ENCODE results near the gene ERBB2. TPM values are rescaled to one million over a fixed set of nuclear protein-coding genes. Genes with fewer than 3 reads are reported as not detected.

Gene ERBB2
- total and polyA plus RNA-seq, 2 of the 4 experiments (the other 2 are of a cell fraction), result 28.7 to 33.3 TPM

- WGBS, 2 experiments (ENCODE audit: extremely low coverage in 2 of 2, insufficient read length in 1 of 2), result no CpG with 5 or more reads among the region's 2 CpGs
- no peak overlapping the region for H3K4ac ChIP-seq (ENCODE audit: low read depth, low read length)
- H3K14ac ChIP-seq (replicated peaks; ENCODE audit: low read depth, low read length), result no peak overlapping the region
- CTCF ChIA-PET, result interaction anchor here (0.9 to 1.7 kb wide), 3 partner anchors 25 to 45 kb away, joined by 3 to 4 read pairs (median 3); no protein-coding TSS in a partner anchor
- H2BK5ac ChIP-seq (ENCODE audit: low read depth, low read length, poor library complexity, severe bottlenecking), result no peak overlapping the region
- H2BK20ac ChIP-seq (ENCODE audit: low read depth, low read length), result no peak overlapping the region
- H3K79me1 ChIP-seq (ENCODE audit: low read depth in 1 of 2, low read length in 2 of 2), result no peaks in the 10 kb centered on the region
- H4K20me1 ChIP-seq (ENCODE audit: insufficient read depth, low read length), result no peaks in the 10 kb centered on the region; the same call in none of the 2 replicates
- H3K27me3 ChIP-seq (ENCODE audit: control insufficient read depth, insufficient read depth, low read length), result peaks cover 34% of the 10 kb centered on the region
- H2AFZ ChIP-seq (replicated peaks; ENCODE audit: low read length, poor library complexity), result no peak overlapping the region
- H3K23ac ChIP-seq (ENCODE audit: low read depth, low read length), result no peak overlapping the region
- dilution Hi-C loops (cut with HindIII; ENCODE audit: low sequenced_read_pairs, unreplicated experiment) (no loop called here), intact Hi-C loops (cut with micrococcal nuclease) (no loop called here), in situ Hi-C loops (cut with MboI; ENCODE audit: low sequenced_read_pairs) (no loop called here)
- POLR2A ChIA-PET (ENCODE audit: unreplicated experiment), result no interaction called here
- H2AK9ac ChIP-seq (replicated peaks; ENCODE audit: low read depth, low read length, poor library complexity), result peak overlapping the region; percentile 24
- H3K4me1 ChIP-seq (ENCODE audit: control insufficient read depth, insufficient read depth, low read length), result peaks cover 7% of the 10 kb centered on the region; the same call in 1 of the 2 replicates
- H3K27ac ChIP-seq (ENCODE audit: insufficient read depth, low read length), result no peak overlapping the region
- DNase-seq (no peak), ATAC-seq (ENCODE audit: low read depth) (no peak)
- H3K56ac ChIP-seq (ENCODE audit: extremely low read depth, insufficient read depth, low read length), result no peak overlapping the region
- TF ChIP-seq BHLHE40 (IDR thresholded peaks at IDR 0.05; ENCODE audit: low read depth, low read length) (no peak), RCOR1 (IDR thresholded peaks at IDR 0.05; ENCODE audit: insufficient replicate concordance, low read length) (no peak), RFX5 (IDR thresholded peaks at IDR 0.05; ENCODE audit: low read depth, low read length) (no peak), MAZ (IDR thresholded peaks at IDR 0.05; ENCODE audit: borderline replicate concordance, low read depth, low read length) (no peak), CHD1 (IDR thresholded peaks at IDR 0.05; ENCODE audit: low read depth, low read length) (no peak)
- peaks cover 10% of the 10 kb centered on the region for H3K36me3 ChIP-seq (ENCODE audit: control insufficient read depth, insufficient read depth, low read length)
- H3K9ac ChIP-seq (ENCODE audit: low read depth, low read length), result no peak overlapping the region
- no peaks in the 10 kb centered on the region for H3K9me3 ChIP-seq (ENCODE audit: control insufficient read depth, insufficient read depth, low read length)
- H2AK5ac ChIP-seq (ENCODE audit: low read depth, low read length), result no peak overlapping the region
- no peak overlapping the region for H4K91ac ChIP-seq (ENCODE audit: insufficient read depth, low read depth, low read length)
- no peak overlapping the region for H4K8ac ChIP-seq (ENCODE audit: low read depth in 2 of 2, low read length in 2 of 2)
- H3K4me2 ChIP-seq (ENCODE audit: low read depth, low read length), result no peak overlapping the region
- no peaks in the 10 kb centered on the region for H3K9me1 ChIP-seq (ENCODE audit: insufficient read depth, low read length)
- no peak overlapping the region for H3K18ac ChIP-seq (ENCODE audit: low read depth, low read length)
- no peak overlapping the region for H2BK120ac ChIP-seq (ENCODE audit: low read depth, low read length)
- no peak overlapping the region for H3K4me3 ChIP-seq (ENCODE audit: insufficient read depth, low read depth, low read length)
- H2BK15ac ChIP-seq (ENCODE audit: low read depth, low read length), result no peak overlapping the region
- no peak overlapping the region for H4K5ac ChIP-seq (ENCODE audit: low read depth, low read length)
- BruUV-seq (replicated peaks), result no TSS peak
Measured at GRCh38 chr17:39666231-39666600, 33.6 kb upstream of the ERBB2 start.

Measured in IMR-90 (cell line).